Measurements from ENCODE around the gene VDAC1. TPM values are rescaled to one million over a fixed set of nuclear protein-coding genes. Genes with fewer than 3 reads are reported as not detected.
"Not testable (repeated sequence)": the region's sequence is repeated elsewhere in the genome, so short reads cannot be mapped to it uniquely, and the experiment has no call there.

Gene VDAC1
- total RNA-seq, 6 experiments from 2014 or later: 276 to 324 (median 316) TPM

DNA sequence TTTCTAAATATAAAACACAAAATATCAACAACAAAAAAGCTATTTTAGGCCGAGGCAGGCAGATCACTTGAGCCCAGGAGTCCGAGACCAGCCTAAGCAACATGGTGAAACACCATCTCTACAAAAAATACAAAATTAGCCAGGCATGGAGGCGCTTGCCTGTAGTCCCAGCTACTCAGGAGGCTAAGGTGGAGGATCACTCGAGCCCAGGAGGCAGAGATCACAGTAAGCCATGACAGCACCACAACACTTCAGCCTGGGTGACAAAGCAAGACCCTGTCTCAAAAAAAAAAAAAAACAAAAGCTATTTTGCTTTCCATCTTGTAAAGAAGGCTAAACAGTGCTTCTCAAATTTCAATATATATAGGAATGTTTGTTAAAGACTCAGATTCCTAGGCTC, 47.7 kb downstream of the VDAC1 start:
- TF ChIP-seq, protein P1, sequence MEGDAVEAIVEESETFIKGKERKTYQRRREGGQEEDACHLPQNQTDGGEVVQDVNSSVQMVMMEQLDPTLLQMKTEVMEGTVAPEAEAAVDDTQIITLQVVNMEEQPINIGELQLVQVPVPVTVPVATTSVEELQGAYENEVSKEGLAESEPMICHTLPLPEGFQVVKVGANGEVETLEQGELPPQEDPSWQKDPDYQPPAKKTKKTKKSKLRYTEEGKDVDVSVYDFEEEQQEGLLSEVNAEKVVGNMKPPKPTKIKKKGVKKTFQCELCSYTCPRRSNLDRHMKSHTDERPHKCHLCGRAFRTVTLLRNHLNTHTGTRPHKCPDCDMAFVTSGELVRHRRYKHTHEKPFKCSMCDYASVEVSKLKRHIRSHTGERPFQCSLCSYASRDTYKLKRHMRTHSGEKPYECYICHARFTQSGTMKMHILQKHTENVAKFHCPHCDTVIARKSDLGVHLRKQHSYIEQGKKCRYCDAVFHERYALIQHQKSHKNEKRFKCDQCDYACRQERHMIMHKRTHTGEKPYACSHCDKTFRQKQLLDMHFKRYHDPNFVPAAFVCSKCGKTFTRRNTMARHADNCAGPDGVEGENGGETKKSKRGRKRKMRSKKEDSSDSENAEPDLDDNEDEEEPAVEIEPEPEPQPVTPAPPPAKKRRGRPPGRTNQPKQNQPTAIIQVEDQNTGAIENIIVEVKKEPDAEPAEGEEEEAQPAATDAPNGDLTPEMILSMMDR (IDR thresholded peaks at IDR 0.05): no peak
- Mint-ChIP-seq H3K27me3 (ENCODE audit: insufficient read depth) (no peaks in the 10 kb centered on the region), H3K4me3 (no peak overlapping the region), H3K27ac (no peak overlapping the region), H3K36me3 (ENCODE audit: low read depth) (peaks cover 17% of the 10 kb centered on the region), H3K9me3 (no peaks in the 10 kb centered on the region), H3K4me1 (ENCODE audit: low read depth) (peaks cover 37% of the 10 kb centered on the region)
- DNase-seq: no peak

DNA sequence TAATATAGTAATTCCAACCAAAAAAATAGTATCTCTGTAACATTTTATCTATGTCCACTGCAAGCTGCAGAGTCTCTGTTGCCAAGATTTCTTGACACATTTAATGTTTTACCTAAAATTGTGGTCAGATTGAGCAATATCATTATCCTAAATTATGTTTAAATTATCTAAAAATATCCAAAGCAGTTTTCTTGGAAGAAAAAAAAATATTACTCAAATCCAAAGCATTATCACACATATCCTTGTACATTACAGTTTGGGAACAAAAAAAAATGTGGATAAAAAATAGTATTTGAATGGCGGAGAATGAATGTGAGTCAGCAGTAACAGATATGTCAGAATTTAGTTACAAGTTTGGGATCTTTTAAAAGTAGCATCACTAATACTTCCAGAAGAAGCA, 48.6 kb downstream of the VDAC1 start:
- DNase-seq; H3K27me3 Mint-ChIP-seq (ENCODE audit: insufficient read depth); H3K27ac Mint-ChIP-seq; H3K4me3 Mint-ChIP-seq; H3K9me3 Mint-ChIP-seq: not testable (repeated sequence)
- peaks cover 17% of the 10 kb centered on the region for H3K36me3 Mint-ChIP-seq (ENCODE audit: low read depth)
- peaks cover 38% of the 10 kb centered on the region for H3K4me1 Mint-ChIP-seq (ENCODE audit: low read depth)

DNA sequence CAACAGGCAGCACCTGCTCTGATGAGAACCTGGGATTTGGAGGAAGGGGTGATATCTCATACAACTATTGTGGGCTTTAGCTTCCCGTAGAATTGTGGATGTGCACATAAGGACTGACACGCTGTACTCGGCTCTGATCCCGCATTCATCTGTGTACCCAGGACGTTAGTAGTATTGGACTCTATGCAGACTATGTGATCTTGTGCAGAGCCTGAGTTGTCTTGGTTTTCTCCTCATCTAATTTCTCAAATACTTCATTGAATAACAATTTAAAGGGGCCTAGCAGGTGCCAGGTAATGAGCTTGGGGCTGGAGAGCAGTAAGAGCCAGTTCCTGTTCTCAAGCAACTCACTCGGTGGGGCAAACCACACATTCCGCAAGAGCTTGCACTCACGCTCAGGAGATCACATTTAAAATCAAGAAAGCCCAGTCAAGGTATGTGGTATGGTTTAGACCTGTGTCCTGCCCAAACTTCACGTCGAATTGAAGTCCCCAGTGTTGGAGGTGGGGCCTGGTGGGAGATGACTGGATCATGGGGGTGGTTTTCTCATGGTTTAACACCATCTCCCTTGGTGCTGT, 51.1 kb downstream of the VDAC1 start:
- H3K27ac Mint-ChIP-seq: peak overlapping the region; percentile 89
- H3K4me1 Mint-ChIP-seq (ENCODE audit: low read depth): peaks cover 27% of the 10 kb centered on the region

DNA sequence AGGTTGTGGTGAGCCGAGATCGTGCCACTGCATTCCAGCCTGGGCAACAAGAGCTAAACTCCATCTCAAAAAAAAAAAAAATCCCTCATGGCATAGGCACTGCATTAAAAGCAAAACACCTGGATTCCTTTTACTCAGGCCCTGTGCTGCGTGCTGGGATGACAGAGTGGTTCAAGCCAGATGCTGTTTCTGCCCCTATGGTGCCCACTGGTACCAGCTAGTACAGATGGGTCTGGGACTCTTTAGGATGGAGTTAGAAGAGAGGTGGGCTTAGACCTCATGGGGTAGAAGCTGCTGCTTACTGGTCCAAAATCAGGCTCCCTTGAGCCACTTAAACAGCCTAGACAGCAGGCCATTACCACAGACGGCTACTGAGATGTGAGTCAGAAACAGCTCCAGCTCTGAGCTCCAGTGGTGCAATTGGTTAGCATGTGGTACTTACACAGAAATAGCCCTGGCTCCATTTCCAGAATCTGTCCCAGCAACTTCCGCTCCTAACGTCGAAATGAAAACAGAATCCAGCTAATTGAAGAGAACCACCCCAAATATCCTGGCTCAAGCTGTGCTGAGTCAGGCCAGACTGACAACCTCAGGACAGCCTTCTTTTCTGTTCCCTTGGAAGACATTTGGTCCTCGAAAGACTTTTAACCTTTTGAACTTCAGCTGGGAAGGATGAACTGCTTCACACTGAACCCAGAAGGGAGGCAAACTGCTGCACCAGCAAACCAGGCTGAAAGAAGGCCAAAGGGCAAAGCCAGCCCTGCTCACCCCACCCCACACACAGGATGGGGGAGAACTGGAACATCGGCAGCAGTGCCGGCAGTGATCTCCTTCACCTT, 51.8 kb downstream of the VDAC1 start:
- Mint-ChIP-seq H3K9me3 (no peaks in the 10 kb centered on the region), H3K36me3 (ENCODE audit: low read depth) (peaks cover 7% of the 10 kb centered on the region), H3K4me3 (peak overlapping the region; percentile 47), H3K4me1 (ENCODE audit: low read depth) (peaks cover 27% of the 10 kb centered on the region), H3K27ac (peak overlapping the region; percentile 89), H3K27me3 (ENCODE audit: insufficient read depth) (no peaks in the 10 kb centered on the region; the same call in 1 of the 2 replicates)
- TF ChIP-seq, protein P1 (IDR thresholded peaks at IDR 0.05): no peak
- DNase-seq: peak; percentile 92

More for the DNA sequence above, 51.1 kb downstream of the VDAC1 start:
- Mint-ChIP-seq H3K27me3 (ENCODE audit: insufficient read depth) (no peaks in the 10 kb centered on the region; the same call in 1 of the 2 replicates), H3K9me3 (no peaks in the 10 kb centered on the region), H3K4me3 (no peak overlapping the region), H3K36me3 (ENCODE audit: low read depth) (peaks cover 7% of the 10 kb centered on the region)
- DNase-seq: no peak
- TF ChIP-seq, protein P1 (IDR thresholded peaks at IDR 0.05): no peak

DNA sequence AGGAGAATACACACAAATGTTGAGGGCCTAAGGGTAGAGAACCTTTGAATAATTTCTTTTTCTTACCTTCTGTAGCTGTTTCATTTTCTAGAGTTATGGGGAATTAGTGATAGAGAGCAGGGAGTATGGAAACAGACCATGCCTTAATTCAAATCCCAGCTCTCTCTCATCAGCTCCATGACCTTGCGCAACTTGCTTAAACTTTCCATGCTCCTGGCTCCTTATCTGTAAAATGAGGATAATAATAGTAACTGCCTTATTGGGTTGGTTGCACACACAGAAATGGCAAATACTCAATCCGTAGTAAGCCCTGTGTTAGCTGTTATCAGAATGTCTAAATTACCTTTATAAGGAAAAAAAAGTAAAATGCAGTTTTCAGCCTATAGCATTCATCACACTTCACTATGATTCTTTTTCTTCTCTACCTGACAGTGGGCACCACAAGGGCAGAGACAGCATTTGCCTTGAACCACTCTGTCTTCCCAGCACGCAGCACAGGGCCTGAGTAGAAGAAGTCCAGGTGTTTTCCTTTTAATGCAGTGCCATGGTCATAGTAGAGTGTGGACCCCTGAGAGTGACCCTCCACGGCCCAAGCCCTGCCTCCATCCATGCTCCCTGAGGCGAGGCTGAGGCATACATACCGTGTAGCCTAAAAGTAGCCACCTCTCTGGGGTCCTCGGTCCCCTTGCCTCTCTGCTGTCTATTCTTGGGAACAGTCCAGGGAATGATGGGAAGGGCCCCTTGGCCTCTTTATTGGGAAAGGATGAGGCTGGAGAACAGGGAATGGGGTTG, 53.8 kb downstream of the VDAC1 start:
- no peak for DNase-seq
- Mint-ChIP-seq H3K27ac (no peak overlapping the region), H3K36me3 (ENCODE audit: low read depth) (no peaks in the 10 kb centered on the region; the same call in 1 of the 2 replicates), H3K27me3 (ENCODE audit: insufficient read depth) (no peaks in the 10 kb centered on the region; the same call in none of the 2 replicates), H3K4me3 (no peak overlapping the region), H3K4me1 (ENCODE audit: low read depth) (peaks cover 27% of the 10 kb centered on the region), H3K9me3 (no peaks in the 10 kb centered on the region)
- TF ChIP-seq, protein P1 (IDR thresholded peaks at IDR 0.05): no peak
